ENCODE data around the gene PRCC. TPM values are rescaled to one million over a fixed set of nuclear protein-coding genes. Genes with fewer than 3 reads are reported as not detected.

The PRCC gene, protein sequence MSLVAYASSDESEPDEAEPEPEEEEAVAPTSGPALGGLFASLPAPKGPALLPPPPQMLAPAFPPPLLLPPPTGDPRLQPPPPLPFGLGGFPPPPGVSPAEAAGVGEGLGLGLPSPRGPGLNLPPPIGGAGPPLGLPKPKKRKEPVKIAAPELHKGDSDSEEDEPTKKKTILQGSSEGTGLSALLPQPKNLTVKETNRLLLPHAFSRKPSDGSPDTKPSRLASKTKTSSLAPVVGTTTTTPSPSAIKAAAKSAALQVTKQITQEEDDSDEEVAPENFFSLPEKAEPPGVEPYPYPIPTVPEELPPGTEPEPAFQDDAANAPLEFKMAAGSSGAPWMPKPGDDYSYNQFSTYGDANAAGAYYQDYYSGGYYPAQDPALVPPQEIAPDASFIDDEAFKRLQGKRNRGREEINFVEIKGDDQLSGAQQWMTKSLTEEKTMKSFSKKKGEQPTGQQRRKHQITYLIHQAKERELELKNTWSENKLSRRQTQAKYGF
- 74.5 TPM for polyA plus RNA-seq (2013, experiment 1 of 2; ENCODE audit: insufficient read length)
- 72.7 TPM for polyA plus RNA-seq (2013, experiment 2 of 2; ENCODE audit: insufficient read length)

DNA sequence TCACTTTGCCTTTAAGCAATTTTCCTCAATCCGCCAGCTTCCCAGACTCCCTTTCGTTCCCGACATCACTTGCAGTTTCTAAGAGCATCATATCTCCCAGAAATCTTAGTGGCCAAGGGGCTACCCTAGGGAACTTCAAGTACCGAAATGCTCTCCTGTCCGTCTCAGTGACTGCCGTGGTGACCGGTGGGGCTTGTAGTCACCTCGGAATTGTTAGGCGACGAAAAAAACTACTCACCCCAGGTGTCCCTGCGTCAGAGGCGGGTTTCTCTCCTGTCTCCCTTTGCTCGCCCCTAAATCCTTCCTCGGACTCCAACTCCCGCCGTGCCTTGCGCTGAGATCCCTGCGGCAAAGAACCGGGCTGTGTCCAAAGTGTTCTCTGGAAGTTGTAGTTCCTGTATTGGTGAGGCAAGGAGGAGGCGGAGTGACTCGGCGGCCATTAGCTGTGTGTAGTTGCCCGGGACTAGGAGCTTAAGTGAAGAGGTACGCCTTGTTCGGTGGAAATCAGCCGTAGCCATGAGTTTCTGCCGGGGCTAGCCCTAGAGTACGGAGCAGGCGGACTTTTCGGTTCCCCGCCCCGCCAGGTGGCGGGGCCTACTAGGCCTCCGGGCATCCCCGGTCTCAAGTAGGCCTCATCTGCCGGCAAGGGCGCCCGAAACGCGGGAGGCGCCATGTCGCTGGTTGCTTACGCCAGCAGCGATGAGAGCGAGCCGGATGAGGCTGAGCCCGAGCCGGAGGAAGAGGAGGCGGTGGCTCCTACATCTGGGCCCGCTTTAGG is at the start of gene PRCC:
TSS of gene PRCC (plus strand) at position 435 of the 778 bp plus-strand sequence. CDS start at position 672, 237 bp downstream.
- DNase-seq = peak; percentile 100

DNA sequence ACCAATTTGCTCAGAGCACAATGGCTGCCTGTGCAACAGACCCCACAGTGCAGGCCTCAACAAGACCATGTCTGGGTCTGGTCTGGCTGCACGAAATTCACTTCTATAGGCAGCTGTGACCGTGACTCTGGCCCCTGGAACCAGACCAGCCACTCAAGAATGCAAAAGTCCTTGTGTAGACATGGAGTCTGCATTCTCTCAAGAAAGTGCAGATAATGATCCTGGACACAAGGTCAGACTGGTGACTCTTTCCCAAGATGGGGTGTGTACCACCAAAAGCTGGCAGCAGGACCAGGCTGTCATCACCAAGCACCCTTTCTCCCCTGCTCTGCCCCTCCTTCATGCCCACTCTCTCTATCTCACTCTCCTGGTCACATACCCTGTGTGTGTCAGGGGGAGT is 46.2 kb upstream of the PRCC start:
- DNase-seq = no peak

DNA sequence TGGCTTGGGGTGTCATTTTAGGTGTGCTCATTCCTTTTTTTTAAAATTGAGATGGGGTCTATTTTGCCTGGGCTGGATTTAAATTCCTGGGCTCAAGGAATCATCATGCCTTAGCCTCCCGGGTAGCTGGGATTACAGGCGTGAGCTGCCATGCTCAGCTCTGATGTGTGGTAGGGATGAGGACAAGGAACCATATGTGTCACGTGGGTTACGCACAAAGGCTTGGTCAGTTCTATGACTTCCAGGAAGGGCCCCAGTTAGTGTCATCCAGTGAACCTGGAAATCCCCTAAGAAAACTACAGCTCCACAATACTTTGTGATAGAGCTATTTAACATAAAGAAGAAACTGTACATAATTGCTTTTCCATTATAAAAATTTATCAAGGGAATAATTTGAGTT is 45.8 kb upstream of the PRCC start:
- no peak for DNase-seq

DNA sequence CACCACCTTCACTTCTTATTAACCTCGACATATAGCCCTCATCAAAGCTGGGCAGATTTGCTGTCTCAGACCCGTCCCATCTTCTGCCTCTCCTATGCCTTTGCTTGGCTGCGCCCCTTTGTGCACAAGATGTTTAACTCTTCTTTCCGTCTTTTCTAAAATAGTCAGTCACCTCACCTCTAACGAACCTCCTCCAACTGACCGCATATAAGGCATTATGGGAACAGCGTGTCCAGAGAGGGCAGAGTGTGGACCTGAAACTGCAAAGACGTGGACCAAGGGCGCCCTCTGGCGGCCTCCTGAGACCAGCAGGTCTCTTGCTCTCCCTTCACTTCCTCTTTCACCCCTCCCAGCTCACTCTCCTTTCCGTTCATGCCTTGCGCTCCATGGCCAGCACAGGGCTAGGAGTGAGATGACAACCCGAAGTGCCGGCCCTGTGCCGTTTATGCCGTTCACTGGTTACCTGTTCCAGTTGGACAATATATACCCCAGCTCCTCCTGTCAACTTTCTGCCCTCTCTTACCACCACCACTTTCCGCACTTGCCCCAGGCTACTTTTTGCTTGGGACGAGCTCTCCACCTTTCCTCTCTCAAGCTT is 41.6 kb upstream of the PRCC start:
- peak; percentile 81 for DNase-seq

DNA sequence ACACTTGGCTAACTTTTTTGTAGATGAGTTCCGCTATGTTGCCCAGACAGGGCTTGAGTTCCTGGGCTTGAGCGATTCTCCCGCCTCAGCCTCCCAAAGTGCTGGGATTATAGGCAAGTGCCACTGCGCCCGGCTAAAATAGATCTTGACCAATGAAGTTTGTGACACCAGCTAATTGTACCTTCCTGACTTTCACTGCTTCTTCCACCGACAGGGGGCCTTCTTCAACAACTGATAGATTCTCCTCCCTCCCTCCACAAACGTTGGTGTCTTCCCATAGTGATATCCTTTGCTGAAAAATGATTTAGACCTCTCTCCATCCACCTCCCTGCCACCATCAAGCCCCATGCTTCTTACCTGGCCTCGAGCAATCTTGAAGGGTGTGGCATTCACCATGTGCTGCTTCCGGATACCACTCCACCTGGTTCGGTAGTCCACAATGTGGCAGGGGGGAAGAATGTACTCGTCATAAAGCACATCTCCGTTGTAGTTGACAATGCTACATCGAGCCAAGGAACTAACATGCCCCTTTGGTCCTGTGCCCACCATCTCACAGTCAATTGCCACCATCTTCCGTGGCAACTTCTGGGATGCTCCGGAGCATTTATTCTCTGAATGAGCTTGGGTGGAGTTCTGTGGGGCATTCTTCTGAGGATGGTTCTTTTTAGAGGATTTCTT is 40.6 kb upstream of the PRCC start:
- peak; percentile 64 for DNase-seq

DNA sequence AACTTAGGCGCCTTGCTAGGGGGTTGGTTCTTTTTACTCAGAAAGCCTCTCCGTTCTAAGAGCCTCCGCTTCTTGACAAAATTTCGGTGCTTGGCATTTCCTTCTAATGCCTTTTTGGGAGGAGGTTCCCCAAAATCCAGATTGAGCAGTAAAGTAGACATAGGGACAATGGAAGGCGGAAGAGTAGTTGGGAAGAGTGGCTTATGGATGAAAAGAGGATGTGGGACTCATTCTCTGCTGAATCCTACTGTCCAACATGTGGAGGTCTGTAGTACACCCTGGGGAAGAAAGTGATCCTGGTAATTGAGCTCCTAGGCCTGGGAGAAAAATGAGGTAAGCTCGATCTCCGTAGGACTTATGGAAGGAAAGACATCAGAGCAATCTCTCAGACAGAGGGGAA is 39.8 kb upstream of the PRCC start:
- DNase-seq = no peak

DNA sequence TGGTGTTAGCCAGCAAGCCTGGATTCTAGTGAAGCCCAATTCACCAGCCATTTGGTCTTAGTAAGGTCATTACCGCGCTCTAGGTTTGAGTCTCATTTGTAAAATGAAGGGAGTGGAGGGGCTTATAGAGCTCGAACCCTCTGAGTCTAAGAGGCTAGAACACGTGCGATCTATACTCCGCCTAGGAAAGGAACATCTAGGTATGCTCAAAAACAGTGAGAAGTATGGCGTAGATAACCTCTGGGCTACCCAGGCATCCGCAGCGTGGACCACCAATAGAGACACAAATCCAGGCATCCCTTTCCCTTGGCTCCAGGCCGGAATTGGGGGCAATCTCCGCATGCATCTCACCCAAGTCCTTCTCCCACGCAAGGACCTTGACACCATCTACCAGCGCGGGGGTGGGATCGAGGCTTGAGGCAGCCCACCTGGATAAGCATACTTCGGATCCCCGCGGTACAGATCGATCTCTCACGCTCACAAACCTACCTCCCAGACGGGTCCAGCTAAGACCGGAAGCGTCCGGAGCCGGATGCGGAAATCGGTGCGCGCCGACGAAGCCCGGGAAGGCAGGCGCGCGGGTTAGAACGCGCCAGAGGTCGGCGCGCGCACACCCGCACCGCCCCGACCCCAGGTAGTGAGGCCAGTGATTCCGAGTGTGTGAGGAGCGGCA is 39.3 kb upstream of the PRCC start, which contains the start of gene METTL25B:
TSS of gene METTL25B (plus strand) at position 544 of the 673 bp plus-strand sequence. CDS start 636 bp downstream, outside the sequence.
- peak; percentile 77 for DNase-seq

DNA sequence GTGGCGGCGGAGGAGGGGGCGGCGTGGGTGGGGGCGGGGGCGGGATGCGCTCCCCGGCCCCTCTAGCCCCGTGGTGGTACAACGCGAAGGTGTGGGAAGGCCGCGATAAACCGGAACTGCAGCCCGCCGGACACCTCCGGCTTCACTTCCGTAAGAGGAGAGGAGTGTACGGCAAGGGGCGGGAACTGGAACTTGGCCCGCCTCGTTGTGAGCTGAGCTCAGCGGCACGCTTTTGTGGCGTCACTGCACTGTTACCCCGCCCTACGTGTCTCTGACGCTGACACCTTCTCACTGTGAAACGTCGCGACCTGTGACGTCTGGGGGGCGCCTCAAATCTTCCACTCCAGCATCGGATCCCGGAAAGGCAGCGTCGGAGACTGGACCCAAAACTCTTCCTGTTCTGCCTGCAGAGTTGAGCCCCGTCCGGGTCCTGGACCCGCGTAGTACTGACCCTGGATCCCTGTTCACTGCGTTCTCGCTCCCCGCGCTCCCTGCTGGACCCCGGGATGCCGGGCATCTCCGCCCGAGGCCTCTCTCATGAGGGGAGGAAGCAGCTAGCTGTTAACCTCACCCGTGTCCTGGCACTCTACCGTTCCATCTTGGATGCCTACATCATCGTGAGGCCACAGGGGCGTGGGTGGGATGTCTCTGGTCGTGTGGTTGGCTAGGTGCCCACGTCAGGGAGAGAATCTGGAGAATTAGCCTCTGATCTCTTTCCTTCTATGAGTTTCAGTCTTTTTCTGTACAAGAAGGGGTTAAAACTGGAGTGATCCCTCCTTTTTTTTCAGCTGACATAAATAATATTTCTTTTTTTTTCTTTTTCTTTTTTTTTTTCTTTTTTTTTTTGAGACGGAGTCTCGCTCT is 38.5 kb upstream of the PRCC start, which contains the start of gene ISG20L2:
TSS of gene ISG20L2 (minus strand) at position 168 of the 864 bp plus-strand sequence. CDS start 1,114 bp downstream, outside the sequence.
- DNase-seq = peak; percentile 98

DNA sequence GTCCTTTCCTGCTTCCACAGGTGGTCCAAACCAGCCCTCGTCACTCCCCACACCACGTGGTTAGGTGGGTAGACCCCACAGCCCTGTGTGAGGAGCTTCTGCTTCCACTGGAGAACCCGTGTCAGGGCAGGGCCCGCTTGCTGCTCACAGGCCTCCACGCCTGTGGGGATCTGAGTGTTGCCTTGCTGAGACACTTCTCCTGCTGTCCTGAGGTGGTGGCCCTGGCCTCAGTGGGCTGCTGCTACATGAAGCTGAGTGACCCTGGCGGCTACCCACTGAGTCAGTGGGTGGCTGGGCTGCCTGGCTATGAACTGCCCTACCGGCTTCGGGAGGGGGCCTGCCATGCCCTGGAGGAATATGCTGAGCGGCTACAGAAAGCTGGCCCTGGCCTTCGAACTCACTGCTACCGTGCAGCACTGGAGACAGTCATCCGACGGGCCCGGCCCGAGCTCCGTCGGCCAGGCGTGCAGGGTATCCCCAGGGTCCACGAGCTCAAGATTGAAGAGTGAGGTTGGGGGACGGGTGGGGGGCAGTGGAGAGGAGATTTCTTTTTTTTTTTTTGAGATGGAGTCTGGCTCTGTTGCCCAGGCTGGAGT is 33.2 kb upstream of the PRCC start:
- DNase-seq = no peak

DNA sequence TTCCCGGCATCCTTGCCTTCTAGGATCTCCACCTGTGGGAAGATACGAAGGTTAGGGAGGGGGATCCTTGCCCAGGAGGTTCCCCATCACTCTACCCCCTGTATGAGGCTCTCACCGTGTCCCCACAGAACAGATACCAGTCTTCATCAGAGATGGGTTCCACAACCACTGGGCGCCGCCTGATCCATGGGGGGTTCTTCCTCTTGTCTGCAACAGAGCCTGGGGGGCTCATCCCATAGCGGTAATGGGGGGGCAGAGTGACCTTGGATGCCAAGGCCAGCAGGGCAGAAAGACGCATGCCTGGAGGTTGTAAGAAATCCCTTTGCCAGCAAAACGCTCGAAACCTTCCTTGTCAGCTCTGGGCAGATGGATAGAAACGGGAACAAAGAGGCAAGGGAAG is 28.9 kb upstream of the PRCC start:
- DNase-seq = no peak

DNA sequence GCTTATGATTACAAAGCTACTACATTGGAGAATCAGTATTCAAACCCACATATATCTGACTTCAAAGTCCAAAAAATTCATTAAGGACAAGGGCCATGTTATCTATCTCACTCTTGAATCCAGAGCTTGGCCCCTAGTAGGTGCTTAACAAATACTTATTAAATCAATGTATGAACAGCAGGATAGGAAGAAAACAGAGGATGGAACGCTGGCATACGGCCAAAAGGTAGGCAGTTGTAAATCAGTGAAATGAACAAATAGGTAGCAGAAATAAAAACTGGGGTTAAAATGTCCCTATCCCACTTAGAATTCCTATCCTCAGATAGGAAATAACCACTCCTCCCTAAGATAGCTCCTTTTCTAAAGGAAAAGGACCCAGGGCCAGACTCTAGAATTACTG is 28.4 kb upstream of the PRCC start:
- DNase-seq = no peak

DNA sequence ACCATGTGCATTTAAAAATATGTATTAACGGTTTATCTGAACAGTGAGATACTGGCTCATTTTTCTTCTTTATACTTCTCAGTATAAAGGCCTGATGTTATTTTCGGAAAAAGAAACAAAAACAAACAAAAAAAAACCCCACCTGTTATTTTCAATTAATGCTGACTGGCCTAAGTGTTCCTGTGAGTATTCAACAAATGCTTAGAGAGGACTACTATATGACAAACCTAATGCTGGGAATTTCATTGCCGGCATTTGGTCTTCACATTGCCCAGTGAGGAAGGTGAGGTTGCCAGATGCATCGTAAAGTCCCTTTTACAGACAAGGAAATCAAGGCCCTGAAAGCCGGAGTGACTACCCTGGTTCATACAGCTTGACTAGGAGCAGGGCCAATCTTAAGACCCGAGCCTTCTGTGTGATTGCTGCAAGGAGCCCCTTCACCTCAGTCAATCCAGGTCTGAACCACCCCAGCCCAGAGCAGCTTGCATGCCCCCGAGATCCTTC is 27.0 kb upstream of the PRCC start:
- no peak for DNase-seq

DNA sequence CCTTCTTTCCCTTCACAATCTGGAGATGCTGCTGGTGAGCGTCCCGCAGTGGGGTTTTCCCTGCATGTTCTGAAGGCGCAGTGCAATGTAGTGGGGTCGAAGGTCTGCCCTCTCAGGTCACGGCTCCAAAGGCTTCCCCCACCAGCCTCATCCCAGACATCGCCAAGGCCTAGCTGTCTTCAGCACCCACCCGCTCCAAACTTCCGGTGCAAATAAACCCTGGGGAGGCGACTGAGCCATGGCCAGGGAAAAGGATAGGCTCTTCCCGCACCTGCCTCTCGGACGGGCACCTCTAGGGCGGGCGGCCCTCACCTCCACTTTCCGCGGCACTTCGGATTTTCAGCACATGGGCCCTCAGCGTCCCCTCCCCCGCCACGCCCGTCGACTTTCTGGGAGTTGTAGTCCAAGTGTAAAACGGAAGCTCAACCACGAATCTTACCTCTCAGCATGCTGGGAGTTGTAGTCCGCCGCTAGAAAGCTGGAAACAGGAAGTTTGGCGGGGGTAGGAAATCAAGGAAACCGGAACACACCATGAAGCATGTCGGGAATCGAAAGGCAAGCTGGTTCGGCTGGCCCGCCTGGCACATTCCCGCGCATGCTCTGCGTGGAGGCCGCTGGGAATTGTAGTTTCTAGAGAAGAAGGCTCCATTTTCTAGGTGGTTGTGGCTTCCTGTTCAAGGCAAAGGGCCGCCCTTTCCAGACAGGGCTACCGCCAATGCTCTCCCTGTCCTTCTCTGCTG is 26.4 kb upstream of the PRCC start, which contains the start of gene MRPL24:
TSS of gene MRPL24 (minus strand) at position 348 of the 740 bp plus-strand sequence. CDS start 2,384 bp downstream, outside the sequence.
- DNase-seq = peak; percentile 99

DNA sequence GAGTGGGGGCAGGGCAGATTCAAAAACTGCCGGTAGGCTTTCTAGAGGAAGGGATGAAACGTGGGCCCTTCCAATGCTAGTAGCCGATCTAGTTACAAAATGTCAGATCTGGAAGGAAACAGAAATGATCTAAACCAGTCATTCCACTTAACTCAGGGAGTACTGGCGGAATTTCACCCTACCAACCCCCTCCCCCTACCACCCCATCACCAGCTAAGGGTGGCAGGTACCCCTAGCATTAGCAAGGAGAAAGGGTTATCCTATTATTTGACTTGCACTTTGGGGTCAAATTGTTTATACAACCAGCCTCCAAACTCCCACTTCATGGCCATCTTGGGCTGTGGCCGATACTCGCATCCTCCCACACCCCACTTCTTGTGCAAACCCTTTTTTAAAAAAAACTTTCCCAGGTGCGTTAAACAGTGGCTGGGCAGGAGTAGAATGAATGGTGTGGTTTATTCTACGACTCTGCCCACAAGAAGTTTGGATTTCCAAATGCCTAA is 25.8 kb upstream of the PRCC start:
- no peak for DNase-seq

DNA sequence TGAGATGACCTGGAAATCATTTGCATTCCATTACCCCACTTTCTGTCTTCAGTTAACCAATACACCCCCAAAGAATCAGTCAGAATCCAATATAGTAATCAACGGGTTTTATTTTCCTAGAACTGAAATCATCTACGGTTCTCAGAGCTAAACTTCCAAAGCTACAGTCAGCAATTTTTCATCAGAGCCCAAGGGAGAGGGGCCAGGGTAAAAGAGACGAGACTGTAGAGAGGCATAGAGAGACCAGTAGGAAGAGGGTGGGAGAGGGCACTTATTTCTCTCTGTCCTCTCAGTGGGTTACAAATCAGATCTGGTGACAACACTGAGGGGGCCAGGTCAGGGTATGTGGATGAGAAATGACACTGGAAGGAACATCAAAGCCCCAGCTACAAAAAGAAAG is 25.3 kb upstream of the PRCC start:
- no peak for DNase-seq

DNA sequence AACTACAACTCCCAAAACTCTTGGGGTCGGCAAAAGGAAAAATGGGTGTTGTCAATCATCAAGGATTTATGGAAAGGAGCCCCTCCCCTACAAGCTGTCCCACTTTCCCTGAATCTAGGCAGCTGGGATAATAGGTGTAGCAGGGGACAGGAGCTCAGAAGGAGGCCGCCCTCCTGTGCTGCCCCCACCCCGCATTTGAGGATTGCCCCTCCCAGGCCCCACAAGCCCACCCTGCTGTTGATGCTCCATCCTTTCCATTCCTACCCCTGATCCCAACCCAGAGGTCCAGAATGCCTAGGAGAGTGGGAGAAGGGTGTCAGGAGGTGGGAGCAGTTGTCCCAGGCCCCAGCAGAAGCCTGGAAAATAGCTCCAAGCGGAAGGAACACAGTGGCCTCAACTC is 24.5 kb upstream of the PRCC start:
- no peak for DNase-seq

DNA sequence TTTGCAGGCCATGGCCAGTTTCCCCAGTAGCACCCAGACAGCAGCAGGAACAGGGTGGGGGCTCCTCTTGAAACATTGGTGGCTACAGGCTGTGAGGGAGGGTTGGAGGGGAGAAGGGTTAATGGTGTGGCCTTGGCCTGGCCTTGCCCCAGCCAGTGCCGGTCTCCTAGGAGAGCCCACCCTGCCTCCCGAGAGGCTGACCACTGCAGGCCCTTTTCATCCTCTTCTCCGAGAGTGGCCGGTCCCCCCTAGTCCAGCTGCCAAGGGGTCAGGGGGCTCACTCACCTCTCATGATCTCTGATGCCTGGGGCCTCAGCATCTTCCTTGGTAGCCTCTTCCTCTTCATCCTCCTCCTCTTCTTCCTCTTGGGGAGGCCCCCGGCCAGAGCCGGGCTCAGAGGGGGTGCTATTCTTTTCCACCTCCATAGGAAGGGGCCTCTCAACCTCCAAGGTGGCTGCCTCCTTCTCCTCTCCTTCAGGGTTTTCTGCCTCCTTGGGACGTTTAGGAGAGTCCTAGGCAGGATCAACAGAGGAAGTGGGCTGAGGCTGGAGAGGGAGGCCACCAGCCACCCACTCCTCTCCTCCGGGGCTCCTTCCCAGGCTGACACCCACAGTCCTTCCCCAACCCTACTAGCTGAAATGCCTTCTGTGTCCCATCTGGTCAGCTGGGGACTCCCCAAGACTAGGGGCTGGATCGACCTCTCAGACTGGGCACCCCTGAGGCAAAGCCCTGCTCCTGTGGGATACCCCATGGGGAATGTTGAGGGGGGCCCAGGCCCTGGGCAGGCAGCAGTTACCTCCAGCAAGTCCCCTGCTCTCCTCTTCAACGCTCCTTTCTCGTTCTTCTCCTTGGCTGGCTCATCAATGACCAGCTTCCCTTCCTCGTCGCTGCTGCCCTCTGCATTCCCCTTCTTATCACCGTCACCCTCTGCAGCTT is 23.7 kb upstream of the PRCC start:
- no peak for DNase-seq

DNA sequence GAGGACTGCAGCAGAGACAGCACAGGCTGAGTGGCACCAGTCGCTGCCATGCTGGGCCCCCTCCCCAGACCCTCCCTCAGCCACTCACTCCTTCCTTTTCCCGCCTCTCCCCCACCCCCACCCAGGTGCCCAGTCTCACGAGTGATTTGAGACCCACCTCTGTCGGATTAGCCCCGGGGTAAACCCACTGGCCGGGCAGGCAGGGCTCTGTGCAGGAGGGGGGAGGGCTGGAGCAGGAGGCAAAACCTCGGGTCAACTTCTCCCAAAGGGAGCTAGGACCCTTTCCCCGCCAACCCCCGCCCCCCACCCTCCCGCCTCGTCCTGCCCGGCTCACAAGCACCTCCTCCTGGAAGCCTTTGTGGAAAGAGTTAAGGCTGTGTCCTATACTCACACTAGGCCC is 23.0 kb upstream of the PRCC start:
- no peak for DNase-seq
